Fibroblast of lung (primary cell): ENCODE measurements around the gene LEFTY2. TPM values are rescaled to one million over a fixed set of nuclear protein-coding genes. Genes with fewer than 3 reads are reported as not detected.

Experiments
- DNase-seq, 2 donors: peaks; one replicate each; pipeline versions ENCODE4 v3.0.0 to v3.0.0-alpha.2; 2010; ENCODE audit warnings: low read depth in 2 of 2
- H2AFZ ChIP-seq: 2 replicates; pipeline ENCODE4 v1.5.1; 2012; ENCODE audit warnings: low read length, control low read depth, inconsistent platforms
- H3K27ac ChIP-seq: 2 replicates; pipeline ENCODE4 v1.5.1; 2011; ENCODE audit warnings: low read length, control low read depth; ENCODE audit not compliant: insufficient read depth
- H3K27me3 ChIP-seq: 2 replicates; pipeline ENCODE4 v1.5.1; 2011; ENCODE audit warnings: mild to moderate bottlenecking, low read length; ENCODE audit not compliant: control insufficient read depth, insufficient read depth
- H3K36me3 ChIP-seq: 2 replicates; pipeline ENCODE4 v1.5.1; 2011; ENCODE audit warnings: low read length; ENCODE audit not compliant: control insufficient read depth, insufficient read depth
- H3K4me1 ChIP-seq: 2 replicates; pipeline ENCODE4 v1.5.1; 2011; ENCODE audit warnings: low read length; ENCODE audit not compliant: control insufficient read depth, insufficient read depth; ENCODE audit errors: extremely low read depth
- H3K4me2 ChIP-seq: 2 replicates; pipeline ENCODE4 v1.5.1; 2011; ENCODE audit warnings: low read length, control low read depth; ENCODE audit not compliant: insufficient read depth; ENCODE audit errors: extremely low read depth
- H3K4me3 ChIP-seq, 4 experiments: fragments of 200-600 bp in 1 of 4; sonication (generic) in 1 of 4; replicated peaks in 1 of 4; 2 replicates each; pipeline ENCODE4 v1.5.1; 2011 to 2016; ENCODE audit warnings: low read length in 4 of 4, low read depth in 3 of 4, mild to moderate bottlenecking in 3 of 4, control low read depth in 2 of 4, inconsistent platforms in 1 of 4, mixed read lengths in 1 of 4; ENCODE audit not compliant: insufficient read depth in 1 of 4; ENCODE audit errors: control extremely low read depth in 1 of 4
- H3K79me2 ChIP-seq: 2 replicates; pipeline ENCODE4 v1.5.1; 2012; ENCODE audit warnings: mild to moderate bottlenecking, low read length, inconsistent platforms; ENCODE audit not compliant: control insufficient read depth, insufficient read depth
- H3K9ac ChIP-seq: 2 replicates; pipeline ENCODE4 v1.5.1; 2011; ENCODE audit warnings: mild to moderate bottlenecking, low read length, control low read depth; ENCODE audit not compliant: insufficient read depth
- H3K9me3 ChIP-seq: 2 replicates; pipeline ENCODE4 v1.5.1; 2012; ENCODE audit warnings: low read depth, low read length; ENCODE audit not compliant: control insufficient read depth, insufficient read depth
- H4K20me1 ChIP-seq: 2 replicates; pipeline ENCODE4 v1.5.1; 2011; ENCODE audit warnings: low read length; ENCODE audit not compliant: control insufficient read depth, insufficient read depth; ENCODE audit errors: extremely low read depth
- CTCF ChIP-seq, 2 donors: IDR thresholded peaks in 1 of 2; conservative IDR thresholded peaks in 1 of 2; 1 replicate in 1 of 2; 2 replicates in 1 of 2; pipeline ENCODE4 v1.5.1; 2011 to 2012; ENCODE audit warnings: low read length in 2 of 2, control low read depth in 1 of 2, inconsistent platforms in 1 of 2, low read depth in 1 of 2, mild to moderate bottlenecking in 1 of 2
- EZH2 ChIP-seq: IDR thresholded peaks from 2 replicates; pipeline ENCODE4 v1.5.1; 2012; ENCODE audit warnings: low read length, control low read depth, mild to moderate bottlenecking; ENCODE audit errors: missing control alignments
- polyA plus RNA-seq, 2 donors: library from polyadenylated mRNA; depleted of rRNA in 1 of 2; stranded (reverse) in 1 of 2; unstranded in 1 of 2; fragments of >200 nt; gene quantifications; 2 replicates each; pipeline ENCODE4 v1.2.1, GENCODE V29; 2011 to 2012; ENCODE audit warnings: missing spikeins in 1 of 2
- total RNA-seq: library from RNA; depleted of rRNA; stranded (reverse); fragments of >200 nt; gene quantifications from 2 replicates; pipeline ENCODE4 v1.2.1, GENCODE V29; 2014

LEFTY2 gene
- total and polyA plus RNA-seq, 2 donors (not counting 1 experiment from before 2014, with no cell fraction given): not detected

- no peak for TF ChIP-seq CTCF (conservative IDR thresholded peaks at IDR 0.05 in 1 of 2, IDR thresholded peaks at IDR 0.05 in 1 of 2; ENCODE audit: low read depth in 1 of 2, low read length in 2 of 2)
- TF ChIP-seq EZH2: no peak
- Histone ChIP-seq H3K4me2 (peak overlapping the region; percentile 99), H3K27me3 (no peaks in the 10 kb centered on the region), H3K27ac (no peak overlapping the region), H4K20me1 (no peaks in the 10 kb centered on the region), H3K4me1 (peaks cover 2% of the 10 kb centered on the region), H3K9me3 (no peaks in the 10 kb centered on the region), H3K79me2 (peaks cover 20% of the 10 kb centered on the region), H2AFZ (no peak overlapping the region), H3K36me3 (peaks cover 16% of the 10 kb centered on the region), H3K9ac (no peak overlapping the region), H3K4me3 (no peak overlapping the region)
- DNase-seq: peak in 1 of 2 donors; percentile 7
These were observed 19.0 kb downstream of the LEFTY2 start for GRCh38 chr1:225921734-225922709.

- H3K27me3 ChIP-seq: no peaks in the 10 kb centered on the region
- H3K4me1 ChIP-seq: peaks cover 2% of the 10 kb centered on the region
- TF ChIP-seq CTCF (conservative IDR thresholded peaks at IDR 0.05 in 1 of 2, IDR thresholded peaks at IDR 0.05 in 1 of 2; ENCODE audit: low read depth in 1 of 2, low read length in 2 of 2): no peak
- TF ChIP-seq EZH2: no peak
- peaks cover 20% of the 10 kb centered on the region for H3K79me2 ChIP-seq
- no peaks in the 10 kb centered on the region for H3K9me3 ChIP-seq
- H3K36me3 ChIP-seq: peaks cover 16% of the 10 kb centered on the region
- H3K27ac ChIP-seq: no peak overlapping the region
- H2AFZ ChIP-seq: no peak overlapping the region
- peak; percentile 86 to 92 for DNase-seq
- no peaks in the 10 kb centered on the region for H4K20me1 ChIP-seq
- H3K4me3 ChIP-seq: no peak overlapping the region
- no peak overlapping the region for H3K9ac ChIP-seq
- H3K4me2 ChIP-seq: peak overlapping the region; percentile 23
These were observed 21.1 kb downstream of the LEFTY2 start for GRCh38 chr1:225919906-225920305.

- Histone ChIP-seq H3K27ac (no peak overlapping the region), H3K27me3 (no peaks in the 10 kb centered on the region), H3K9me3 (no peaks in the 10 kb centered on the region), H3K36me3 (peaks cover 16% of the 10 kb centered on the region), H2AFZ (no peak overlapping the region), H3K4me1 (peaks cover 2% of the 10 kb centered on the region), H3K4me3 (no peak overlapping the region), H3K4me2 (no peak overlapping the region), H3K9ac (no peak overlapping the region), H4K20me1 (no peaks in the 10 kb centered on the region), H3K79me2 (peaks cover 16% of the 10 kb centered on the region)
- TF ChIP-seq EZH2 (no peak), CTCF (conservative IDR thresholded peaks at IDR 0.05 in 1 of 2, IDR thresholded peaks at IDR 0.05 in 1 of 2; ENCODE audit: low read depth in 1 of 2, low read length in 2 of 2) (no peak)
- DNase-seq: no peak
These were observed 22.7 kb downstream of the LEFTY2 start for GRCh38 chr1:225918280-225918679.
